Measurements from ENCODE around the gene CERT1.

DNA sequence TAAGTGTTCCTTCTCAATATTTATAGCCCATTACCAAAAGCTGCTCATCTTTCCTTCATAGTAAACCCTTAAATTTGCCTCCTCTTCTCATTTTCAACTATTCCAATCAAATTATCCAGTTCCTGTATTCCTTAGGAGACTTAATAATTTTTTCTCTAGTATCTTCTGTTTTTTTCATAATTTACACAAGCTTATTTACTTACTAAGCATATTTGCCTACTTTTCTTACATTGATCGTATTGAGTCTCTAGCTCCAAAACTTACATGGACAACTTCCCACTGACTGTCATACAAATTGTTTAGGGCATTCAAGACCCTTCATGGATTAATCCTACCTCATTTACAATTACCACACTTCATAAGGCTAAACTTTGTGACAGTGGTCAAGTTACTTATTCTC lies 3.6 kb downstream of the CERT1 start:
- TF ChIP-seq, protein P1, sequence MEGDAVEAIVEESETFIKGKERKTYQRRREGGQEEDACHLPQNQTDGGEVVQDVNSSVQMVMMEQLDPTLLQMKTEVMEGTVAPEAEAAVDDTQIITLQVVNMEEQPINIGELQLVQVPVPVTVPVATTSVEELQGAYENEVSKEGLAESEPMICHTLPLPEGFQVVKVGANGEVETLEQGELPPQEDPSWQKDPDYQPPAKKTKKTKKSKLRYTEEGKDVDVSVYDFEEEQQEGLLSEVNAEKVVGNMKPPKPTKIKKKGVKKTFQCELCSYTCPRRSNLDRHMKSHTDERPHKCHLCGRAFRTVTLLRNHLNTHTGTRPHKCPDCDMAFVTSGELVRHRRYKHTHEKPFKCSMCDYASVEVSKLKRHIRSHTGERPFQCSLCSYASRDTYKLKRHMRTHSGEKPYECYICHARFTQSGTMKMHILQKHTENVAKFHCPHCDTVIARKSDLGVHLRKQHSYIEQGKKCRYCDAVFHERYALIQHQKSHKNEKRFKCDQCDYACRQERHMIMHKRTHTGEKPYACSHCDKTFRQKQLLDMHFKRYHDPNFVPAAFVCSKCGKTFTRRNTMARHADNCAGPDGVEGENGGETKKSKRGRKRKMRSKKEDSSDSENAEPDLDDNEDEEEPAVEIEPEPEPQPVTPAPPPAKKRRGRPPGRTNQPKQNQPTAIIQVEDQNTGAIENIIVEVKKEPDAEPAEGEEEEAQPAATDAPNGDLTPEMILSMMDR (conservative IDR thresholded peaks at IDR 0.05; ENCODE audit: low read length) = no peak
- no peak for TF ChIP-seq EZH2phosphoT487 (IDR thresholded peaks at IDR 0.05; ENCODE audit: borderline replicate concordance, low read depth, low read length)

All from OCI-LY7 (cell line).